Ishikawa (cell line): ENCODE data around the gene CEP120.

Experiments used
- CEBPB ChIP-seq: IDR thresholded peaks from 2 replicates; pipeline ENCODE4 v1.6.1; 2012
- CREB1 ChIP-seq: IDR thresholded peaks from 2 replicates; pipeline ENCODE4 v1.6.1; 2012; ENCODE audit warnings: low read depth
- EGR1 ChIP-seq: IDR thresholded peaks from 2 replicates; pipeline ENCODE4 v1.6.1; 2012
- EP300 ChIP-seq: IDR thresholded peaks from 2 replicates; pipeline ENCODE4 v1.6.1; 2012; ENCODE audit warnings: borderline replicate concordance
- FOXM1 ChIP-seq: IDR thresholded peaks from 2 replicates; pipeline ENCODE4 v1.6.1; 2012; ENCODE audit warnings: low read depth, borderline replicate concordance
- NFIC ChIP-seq: IDR thresholded peaks from 2 replicates; pipeline ENCODE4 v1.6.1; 2012
- RAD21 ChIP-seq: IDR thresholded peaks from 2 replicates; pipeline ENCODE4 v1.6.1; 2012; ENCODE audit warnings: low read depth
- TAF1 ChIP-seq: IDR thresholded peaks from 2 replicates; pipeline ENCODE4 v1.6.1; 2012; ENCODE audit warnings: low read depth, mild to moderate bottlenecking
- TCF12 ChIP-seq: IDR thresholded peaks from 2 replicates; pipeline ENCODE4 v1.6.1; 2012; ENCODE audit warnings: low read depth
- TEAD4 ChIP-seq: IDR thresholded peaks from 2 replicates; pipeline ENCODE4 v1.6.1; 2012
- USF1 ChIP-seq: IDR thresholded peaks from 2 replicates; pipeline ENCODE4 v1.6.1; 2012
- YY1 ChIP-seq: IDR thresholded peaks from 2 replicates; pipeline ENCODE4 v1.6.1; 2012; ENCODE audit warnings: low read depth
- ZBTB7A ChIP-seq: IDR thresholded peaks from 2 replicates; pipeline ENCODE4 v1.6.1; 2012; ENCODE audit warnings: low read depth
- TF ChIP-seq, protein P1 (sequence below): IDR thresholded peaks from 2 replicates; pipeline ENCODE4 v1.6.1; 2012; ENCODE audit warnings: low read depth, mild to moderate bottlenecking
- TF ChIP-seq, protein P2 (sequence below): IDR thresholded peaks from 2 replicates; pipeline ENCODE4 v1.6.1; 2012

The CEP120 gene

GRCh38 chr5:123398058-123398733, 25.0 kb downstream of the CEP120 start:
- TF ChIP-seq, protein P1, sequence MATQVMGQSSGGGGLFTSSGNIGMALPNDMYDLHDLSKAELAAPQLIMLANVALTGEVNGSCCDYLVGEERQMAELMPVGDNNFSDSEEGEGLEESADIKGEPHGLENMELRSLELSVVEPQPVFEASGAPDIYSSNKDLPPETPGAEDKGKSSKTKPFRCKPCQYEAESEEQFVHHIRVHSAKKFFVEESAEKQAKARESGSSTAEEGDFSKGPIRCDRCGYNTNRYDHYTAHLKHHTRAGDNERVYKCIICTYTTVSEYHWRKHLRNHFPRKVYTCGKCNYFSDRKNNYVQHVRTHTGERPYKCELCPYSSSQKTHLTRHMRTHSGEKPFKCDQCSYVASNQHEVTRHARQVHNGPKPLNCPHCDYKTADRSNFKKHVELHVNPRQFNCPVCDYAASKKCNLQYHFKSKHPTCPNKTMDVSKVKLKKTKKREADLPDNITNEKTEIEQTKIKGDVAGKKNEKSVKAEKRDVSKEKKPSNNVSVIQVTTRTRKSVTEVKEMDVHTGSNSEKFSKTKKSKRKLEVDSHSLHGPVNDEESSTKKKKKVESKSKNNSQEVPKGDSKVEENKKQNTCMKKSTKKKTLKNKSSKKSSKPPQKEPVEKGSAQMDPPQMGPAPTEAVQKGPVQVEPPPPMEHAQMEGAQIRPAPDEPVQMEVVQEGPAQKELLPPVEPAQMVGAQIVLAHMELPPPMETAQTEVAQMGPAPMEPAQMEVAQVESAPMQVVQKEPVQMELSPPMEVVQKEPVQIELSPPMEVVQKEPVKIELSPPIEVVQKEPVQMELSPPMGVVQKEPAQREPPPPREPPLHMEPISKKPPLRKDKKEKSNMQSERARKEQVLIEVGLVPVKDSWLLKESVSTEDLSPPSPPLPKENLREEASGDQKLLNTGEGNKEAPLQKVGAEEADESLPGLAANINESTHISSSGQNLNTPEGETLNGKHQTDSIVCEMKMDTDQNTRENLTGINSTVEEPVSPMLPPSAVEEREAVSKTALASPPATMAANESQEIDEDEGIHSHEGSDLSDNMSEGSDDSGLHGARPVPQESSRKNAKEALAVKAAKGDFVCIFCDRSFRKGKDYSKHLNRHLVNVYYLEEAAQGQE: no peak
- TF ChIP-seq CREB1: no peak
- no peak for TF ChIP-seq NFIC
- TF ChIP-seq FOXM1: no peak
- TF ChIP-seq EGR1: no peak
- TF ChIP-seq, protein P2, sequence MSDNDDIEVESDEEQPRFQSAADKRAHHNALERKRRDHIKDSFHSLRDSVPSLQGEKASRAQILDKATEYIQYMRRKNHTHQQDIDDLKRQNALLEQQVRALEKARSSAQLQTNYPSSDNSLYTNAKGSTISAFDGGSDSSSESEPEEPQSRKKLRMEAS: no peak
- no peak for TF ChIP-seq USF1
- TF ChIP-seq EP300: no peak
- no peak for TF ChIP-seq TAF1
- no peak for TF ChIP-seq CEBPB

DNA sequence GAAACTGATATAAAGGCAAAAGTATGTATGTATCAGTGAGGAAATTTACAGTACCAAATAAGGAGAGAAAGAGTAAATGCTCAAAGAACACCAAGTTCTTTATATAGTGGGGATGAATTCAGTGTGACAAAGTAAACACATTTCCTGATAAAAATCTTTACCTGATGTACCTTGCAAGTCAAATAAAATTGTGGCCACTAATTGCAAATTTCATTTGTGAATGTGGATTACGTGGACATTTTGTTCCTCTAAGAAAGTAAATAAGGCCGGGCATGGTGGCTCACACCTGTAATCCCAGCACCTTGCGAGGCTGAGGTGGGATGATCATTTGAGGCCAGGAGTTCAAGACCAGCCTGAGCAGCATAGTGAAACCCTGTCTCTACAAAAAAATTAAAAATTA, 25.7 kb downstream of the CEP120 start:
- TF ChIP-seq, protein P1: no peak
- TF ChIP-seq RAD21 (no peak), TEAD4 (no peak), YY1 (no peak), CREB1 (no peak), USF1 (no peak), TCF12 (no peak), EGR1 (no peak), CEBPB (no peak), TAF1 (no peak), ZBTB7A (no peak), FOXM1 (no peak), EP300 (no peak), NFIC (no peak)
- TF ChIP-seq, protein P2: no peak

- TF ChIP-seq RAD21 (no peak), CEBPB (no peak), EGR1 (no peak), ZBTB7A (no peak), FOXM1 (no peak), EP300 (no peak), USF1 (no peak), TCF12 (no peak), TAF1 (no peak), TEAD4 (no peak), YY1 (no peak), CREB1 (no peak), NFIC (no peak)
- TF ChIP-seq, protein P2: no peak
- TF ChIP-seq, protein P1: no peak
Measured at GRCh38 chr5:123391009-123391408, 32.2 kb downstream of the CEP120 start.

- TF ChIP-seq TCF12 (no peak), EGR1 (no peak), EP300 (no peak), CREB1 (no peak), RAD21 (no peak), FOXM1 (no peak), USF1 (no peak), NFIC (no peak), ZBTB7A (no peak), YY1 (no peak)
- TF ChIP-seq, protein P1: no peak
Measured at GRCh38 chr5:123389794-123390193, 33.4 kb downstream of the CEP120 start.
